NCI-H748 treated with DMSO at 0.1 percent for 48 hours (cell line): ENCODE results near the gene FZD4.

Experiments used
- DNase-seq: peaks from one replicate; lab custom pipeline; 2025; lab: John Stamatoyannopoulos, UW

FZD4 gene

DNA sequence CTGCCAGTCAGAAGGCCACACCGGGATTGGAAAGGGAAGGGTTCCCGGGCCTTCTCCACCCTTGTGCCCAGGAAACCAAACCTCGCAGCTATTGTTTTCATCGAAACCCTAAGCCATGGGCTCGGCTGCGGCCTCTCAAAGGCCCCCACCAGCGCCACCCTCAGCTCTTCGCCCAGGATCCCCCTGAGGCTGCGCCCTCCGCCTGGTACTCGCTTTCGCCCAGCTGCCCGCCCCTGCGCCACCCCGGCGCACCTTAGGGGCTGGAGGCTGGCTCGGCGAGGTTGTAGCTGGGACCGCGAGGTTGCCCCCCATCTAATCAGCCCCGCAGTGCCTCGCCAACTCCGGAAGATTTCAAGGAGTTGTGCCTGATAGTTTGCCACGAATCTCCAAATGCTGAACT lies 49.0 kb downstream of the FZD4 start:
- DNase-seq = no peak

DNA sequence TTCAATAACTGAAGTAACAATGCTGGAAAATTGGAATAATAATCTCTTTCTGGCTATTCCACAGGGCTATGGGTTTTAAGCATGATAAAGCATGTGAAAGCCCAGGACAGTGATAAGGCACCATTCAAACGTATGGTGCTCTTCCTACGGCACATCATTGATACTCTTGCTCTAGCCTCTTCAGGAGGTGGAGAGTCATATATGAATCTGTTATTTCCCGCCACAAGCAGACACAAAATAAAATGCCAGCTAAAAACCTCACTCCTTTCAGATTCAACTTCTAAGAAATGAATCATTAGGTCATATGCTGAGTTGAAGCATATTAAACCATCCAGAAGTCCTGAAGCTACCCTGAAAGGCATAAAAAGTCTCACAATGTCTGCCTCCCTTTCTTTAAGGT lies 49.9 kb downstream of the FZD4 start:
- no peak for DNase-seq

DNA sequence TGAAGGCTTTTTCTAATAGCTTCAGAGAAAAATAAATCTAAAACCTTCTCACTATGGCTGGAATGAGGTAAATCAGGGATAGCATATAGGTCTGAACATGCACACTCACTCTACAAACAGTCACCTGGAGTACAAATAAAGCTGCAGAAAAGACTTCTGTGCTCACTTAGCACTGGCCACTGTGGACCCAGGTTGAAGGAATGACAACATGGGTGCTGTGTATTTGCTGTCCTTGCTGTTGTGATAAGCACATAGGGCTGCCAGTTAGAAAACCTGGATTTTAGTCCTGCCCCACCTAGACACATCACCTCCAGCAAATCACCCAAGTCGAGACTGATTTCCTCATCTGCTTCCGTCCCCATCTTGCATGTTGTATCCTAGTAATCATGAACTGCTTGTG lies 51.2 kb downstream of the FZD4 start:
- DNase-seq = no peak

DNA sequence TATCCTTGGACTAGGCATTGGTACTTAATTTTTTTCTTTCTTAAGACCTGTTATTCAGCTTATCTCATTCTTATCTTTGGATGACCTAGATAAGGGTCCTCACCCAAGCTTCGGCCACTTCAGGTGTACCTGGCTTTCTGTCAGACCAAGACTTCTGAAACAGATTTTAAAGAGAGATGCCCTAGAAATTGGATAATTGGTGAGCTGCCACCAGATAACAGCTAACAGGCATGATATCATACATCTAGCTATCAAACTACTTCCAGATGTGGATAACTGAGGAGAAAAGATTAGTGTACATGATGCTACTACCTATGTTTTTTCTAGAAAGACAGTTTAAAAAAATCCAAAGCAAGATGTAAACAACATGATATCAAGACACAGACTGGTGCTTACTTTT lies 52.9 kb downstream of the FZD4 start:
- no peak for DNase-seq

DNA sequence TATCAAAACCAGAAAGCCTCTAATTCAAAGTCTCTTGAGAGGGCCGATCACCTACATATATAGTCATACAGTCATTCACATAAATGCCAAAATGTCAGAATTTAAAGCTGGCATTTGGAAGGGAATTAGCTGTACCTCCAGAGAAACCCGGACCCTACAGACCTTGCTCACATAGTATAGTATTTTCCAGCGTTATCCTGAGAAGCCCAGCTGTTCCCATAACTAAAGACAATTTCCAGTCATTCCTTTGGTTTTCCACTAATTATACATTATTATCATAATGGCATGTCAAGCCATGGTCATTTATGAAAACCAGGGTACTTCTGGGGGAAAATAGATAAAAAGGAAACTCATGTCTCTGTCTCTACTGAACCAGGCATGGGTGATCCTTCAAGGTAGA lies 53.6 kb downstream of the FZD4 start:
- DNase-seq = no peak

DNA sequence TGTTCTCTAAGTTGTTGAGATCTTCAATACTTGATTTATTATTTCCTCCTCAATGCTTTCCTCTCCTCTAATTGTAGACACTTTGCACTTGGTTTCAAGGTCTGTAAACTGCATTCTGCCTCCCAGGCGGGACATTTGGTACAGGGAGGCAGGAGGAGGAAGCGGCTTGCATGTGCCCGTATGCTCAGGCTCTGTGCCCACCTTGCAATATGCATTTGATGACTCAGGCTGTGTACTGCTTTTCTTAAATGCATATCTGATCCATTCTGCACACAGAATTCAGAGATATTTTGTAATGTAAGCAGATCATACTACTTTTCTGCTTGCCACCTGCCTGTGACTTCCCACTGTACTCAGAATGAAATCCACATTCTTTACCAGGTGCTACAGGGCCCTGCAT lies 55.0 kb downstream of the FZD4 start:
- no peak for DNase-seq

DNA sequence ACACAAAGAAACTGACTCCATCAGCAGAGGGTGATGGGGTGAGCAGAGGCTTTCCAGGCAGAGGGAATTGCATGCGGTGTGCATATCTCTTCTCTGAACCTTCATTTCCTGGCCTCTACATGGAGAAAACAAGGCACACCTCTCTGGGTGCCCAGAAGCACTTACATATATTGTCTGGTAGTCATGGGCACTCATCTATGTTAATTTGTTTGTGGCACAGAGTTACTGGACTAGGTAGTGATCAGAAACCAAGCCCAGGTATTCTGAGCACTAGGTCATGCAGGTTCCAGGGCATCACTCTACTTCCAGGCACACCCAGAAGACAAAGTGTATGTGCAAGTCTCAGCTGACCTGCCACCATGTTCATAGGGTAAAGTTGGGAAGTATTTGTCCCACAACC lies 56.5 kb downstream of the FZD4 start:
- DNase-seq = no peak

DNA sequence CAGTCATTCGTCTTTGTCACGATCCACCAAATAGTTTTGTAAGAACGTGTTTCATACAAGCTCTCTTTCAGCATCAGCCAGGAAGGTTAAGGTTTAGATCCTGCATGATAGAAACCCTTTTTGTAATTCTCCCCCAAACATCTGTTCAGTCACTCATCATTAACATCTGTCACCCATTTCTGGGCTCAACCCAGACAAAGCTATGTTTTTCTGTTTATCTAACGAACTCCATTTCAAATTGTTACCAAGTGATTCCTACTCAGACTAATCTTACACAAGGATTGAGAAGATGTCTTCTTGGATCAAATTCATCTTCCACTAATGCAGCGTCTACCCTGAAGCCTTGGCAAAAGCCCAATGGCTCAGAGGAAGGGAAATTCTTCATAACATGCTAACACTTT lies 58.8 kb downstream of the FZD4 start:
- DNase-seq = no peak
